ENCODE measurements around the gene RCAN1. TPM values are rescaled to one million over a fixed set of nuclear protein-coding genes. Genes with fewer than 3 reads are reported as not detected.
A peak's percentile ranks its signal among the peaks of the same experiment; 100 is the strongest.

RCAN1 gene
- total and polyA plus RNA-seq, 9 of the 15 experiments (the other 6 are each of a cell fraction or from before 2014, with no cell fraction given) = 4.4 to 16.5 (median 12.3) TPM

GRCh38 chr21:34617753-34618339, 2.9 kb upstream of the RCAN1 start:
- in situ Hi-C loops (cut with MboI) (no loop called here), intact Hi-C loops (cut with micrococcal nuclease) (loop anchor here (5.0 kb wide), 1 partner anchor 49 kb away; the partner anchor contains the start of gene CLIC6)
- Histone ChIP-seq H3K4me1 (replicated peaks in 1 of 2; ENCODE audit: control insufficient read depth in 2 of 2, insufficient read depth in 2 of 2, low read length in 2 of 2) (peaks cover 8 to 13% of the 10 kb centered on the region in 2 experiments; a peak in 4 of 5 replicates), H3K36me3 (ENCODE audit: control insufficient read depth, insufficient read depth, low read length) (no peaks in the 10 kb centered on the region), H3K79me2 (ENCODE audit: control insufficient read depth, insufficient read depth, low read length) (no peaks in the 10 kb centered on the region; the same call in 2 of the 3 replicates), H2AFZ (ENCODE audit: low read depth, low read length) (peak overlapping the region; percentile 22; the same call in 1 of the 2 replicates), H3K27me3 (ENCODE audit: control insufficient read depth in 2 of 2, insufficient read depth in 2 of 2, low read length in 2 of 2) (peaks cover 9 to 21% of the 10 kb centered on the region in 2 experiments), H3K9ac (ENCODE audit: insufficient read depth in 1 of 2, low read depth in 2 of 2, low read length in 2 of 2) (no peak overlapping the region), H3K27ac (ENCODE audit: extremely low read depth, low read depth, low read length) (no peak overlapping the region), H3K9me3 (replicated peaks; ENCODE audit: control insufficient read depth, insufficient read depth, low read depth, low read length) (no peaks in the 10 kb centered on the region), H3K4me3 (no peak overlapping the region), H4K20me1 (replicated peaks; ENCODE audit: control insufficient read depth, insufficient read depth, low read length) (no peaks in the 10 kb centered on the region), H3K9me1 (ENCODE audit: control insufficient read depth, insufficient read depth, low read length) (no peaks in the 10 kb centered on the region), H3K4me2 (ENCODE audit: insufficient read depth, low read length) (no peak overlapping the region)
- ChIA-PET CTCF (ENCODE audit: low intra/inter-chr PET ratio) (no interaction called here), POLR2A (interaction anchor here (0.8 to 1.0 kb wide), 2 partner anchors 11 to 13 kb away, joined by 3 to 4 read pairs; no protein-coding TSS in a partner anchor)
- DNase-seq (ENCODE audit: extremely low read depth in 1 of 4, low spot score in 3 of 4) (no peak), ATAC-seq (no peak), FAIRE-seq (no peak)
- 23% methylated on average over 8 of the region's 8 CpGs for WGBS (ENCODE audit: insufficient coverage, low coverage, missing lambda C conversion rate)
- TF ChIP-seq NFYB (IDR thresholded peaks at IDR 0.05; ENCODE audit: extremely low read depth, insufficient read length) (no peak), AFF1 (IDR thresholded peaks at IDR 0.05; ENCODE audit: low read depth in 1 of 2, partially characterized antibody in 2 of 2) (no peak), CEBPZ (IDR thresholded peaks at IDR 0.05; ENCODE audit: borderline replicate concordance, low read depth, low read length) (no peak), ZNF134 (CRISPR knock-in tag; conservative IDR thresholded peaks at IDR 0.05) (no peak), USF1 (CRISPR knock-in tag; IDR thresholded peaks at IDR 0.05) (0 out of 2 replicates have a peak, but pooled peaks have one; percentile 17), MEIS2 (IDR thresholded peaks at IDR 0.05; ENCODE audit: partially characterized antibody) (no peak), KLF13 (tag; IDR thresholded peaks at IDR 0.05; ENCODE audit: borderline replicate concordance, low read depth) (no peak), ZNF445 (CRISPR knock-in tag; IDR thresholded peaks at IDR 0.05; ENCODE audit: low read depth) (no peak)
- no TSS peak for BruUV-seq (replicated peaks)
